GM12891 (cell line): ENCODE results near the gene DENND1A.

Source experiments
- POLR2A ChIP-seq: IDR thresholded peaks from 2 replicates; pipeline ENCODE4 v1.6.1; 2011; ENCODE audit warnings: low read depth, low read length, control low read depth
- POLR2AphosphoS5 ChIP-seq: IDR thresholded peaks from 2 replicates; pipeline ENCODE4 v1.6.1; 2011; ENCODE audit warnings: low read depth, low read length, control low read depth

- TF ChIP-seq POLR2A: no peak
- no peak for TF ChIP-seq POLR2AphosphoS5
Measured at GRCh38 chr9:123686829-123687192, 243.1 kb downstream of the DENND1A start.
